Sigmoid colon (tissue), 7 donors: ENCODE data around the gene UBE2E2. TPM values are rescaled to one million over a fixed set of nuclear protein-coding genes. Genes with fewer than 3 reads are reported as not detected.
A peak's percentile ranks its signal among the peaks of the same experiment; 100 is the strongest.

Experiments used
- DNase-seq: peaks from one replicate; pipeline ENCODE4 v3.0.0-alpha.2; 2019
- H3K27ac ChIP-seq, 4 donors: fragments of 200-600 bp; sonication (generic); one replicate each; pipeline ENCODE4 v1.5.1; 2016 to 2019; ENCODE audit warnings: mild to moderate bottlenecking in 1 of 4
- H3K27me3 ChIP-seq, 3 donors: fragments of 200-600 bp; sonication (generic); one replicate each; pipeline ENCODE4 v1.5.1; 2019; ENCODE audit warnings: mild to moderate bottlenecking in 1 of 3
- H3K36me3 ChIP-seq, 4 donors: fragments of 200-600 bp; sonication (generic); one replicate each; pipeline ENCODE4 v1.5.1; 2016 to 2019
- H3K4me1 ChIP-seq, 4 donors: fragments of 200-600 bp; sonication (generic); one replicate each; pipeline ENCODE4 v1.5.1; 2017 to 2019
- H3K4me3 ChIP-seq, 4 donors: fragments of 200-600 bp; sonication (generic); one replicate each; pipeline ENCODE4 v1.5.1; 2017 to 2019; ENCODE audit warnings: mild to moderate bottlenecking in 2 of 4, moderate library complexity in 1 of 4
- H3K9me3 ChIP-seq, 4 donors: fragments of 200-600 bp in 3 of 4; sonication (generic) in 3 of 4; one replicate each; pipeline versions ENCODE4 v1.5.1 to v1.6.1; 2013 to 2019
- EP300 ChIP-seq, 4 donors: sonication (generic); formaldehyde crosslinking; IDR thresholded peaks; one replicate each; pipeline ENCODE4 v1.6.1; 2017; ENCODE audit warnings: antibody characterized with exemption in 4 of 4
- POLR2A ChIP-seq, 2 donors: fragments of 450-650 bp; IDR thresholded peaks; one replicate each; pipeline ENCODE4 v1.6.1; 2016; ENCODE audit warnings: antibody characterized with exemption in 2 of 2, mild to moderate bottlenecking in 2 of 2, moderate library complexity in 2 of 2
- POLR2AphosphoS5 ChIP-seq, 4 donors: sonication (generic); formaldehyde crosslinking; IDR thresholded peaks; one replicate each; pipeline ENCODE4 v1.6.1; 2017; ENCODE audit warnings: antibody characterized with exemption in 4 of 4
- WGBS, 2 donors: extraction: QIAGEN DNeasy Blood & Tissue Kit; methylation state at CpG; one replicate each; pipeline ENCODE4 v1.1.7; 2013; 5-methylcytosine and 5-hydroxymethylcytosine counted together
- intact Hi-C: fragments of 100-400 bp; cut with DNase I; formaldehyde crosslinking; loops from one replicate; pipeline ENCODE4 v1.15.1; 2023
- polyA plus RNA-seq, 3 donors: library from polyadenylated mRNA; stranded (reverse); fragments of 200-250 nt; gene quantifications; one replicate each; pipeline ENCODE4 v1.2.3, GENCODE V29; 2013
- total RNA-seq, 4 donors: library from RNA; depleted of rRNA; stranded (reverse); fragments of >200 nt; gene quantifications; one replicate each; pipeline ENCODE4 v1.1.0, GENCODE V29; 2016
- TF ChIP-seq, protein P1 (sequence below), 4 experiments: fragments of 450-650 bp in 3 of 4; fragments of 200-600 bp in 1 of 4; IDR thresholded peaks; one replicate each; pipeline ENCODE4 v1.5.1; 2016 to 2019; ENCODE audit warnings: antibody characterized with exemption in 4 of 4, mild to moderate bottlenecking in 3 of 4, moderate library complexity in 2 of 4
- donor health status: healthy with polysubstance abuse.
- donor health status: Bipolar disorder and iron deficiency.
- donor health status: healthy.

UBE2E2 gene
- total and polyA plus RNA-seq, 7 donors = 3.7 to 135 (median 34.6) TPM

DNA sequence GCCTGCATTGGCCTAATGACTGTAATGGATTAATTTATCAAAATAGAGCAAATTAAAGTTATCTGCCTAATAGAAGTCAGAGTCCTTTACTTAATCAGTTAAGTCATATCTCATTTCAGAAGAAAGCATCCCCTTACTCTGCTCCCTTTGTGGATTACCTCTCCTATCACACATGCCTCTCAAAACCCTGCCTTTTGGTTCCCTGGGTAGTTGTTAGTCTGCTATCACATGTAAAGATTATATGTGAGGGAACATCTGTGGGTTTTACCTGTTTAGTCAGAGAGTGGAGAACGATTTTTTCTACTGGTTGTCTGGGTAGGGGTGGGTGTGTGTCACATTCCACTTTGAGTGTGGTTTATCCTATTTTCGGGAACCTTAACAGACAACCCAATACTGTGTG, 16.4 kb downstream of the UBE2E2 start:
- H3K27me3 ChIP-seq = no peaks in the 10 kb centered on the region
- H3K36me3 ChIP-seq = no peaks in the 10 kb centered on the region
- peaks cover 0 to 52% (median 35%) of the 10 kb centered on the region in 4 donors for H3K4me1 ChIP-seq
- TF ChIP-seq POLR2A (IDR thresholded peaks at IDR 0.05) = no peak
- no peak for TF ChIP-seq POLR2AphosphoS5 (IDR thresholded peaks at IDR 0.05)
- TF ChIP-seq EP300 (IDR thresholded peaks at IDR 0.05) = no peak
- TF ChIP-seq, protein P1, sequence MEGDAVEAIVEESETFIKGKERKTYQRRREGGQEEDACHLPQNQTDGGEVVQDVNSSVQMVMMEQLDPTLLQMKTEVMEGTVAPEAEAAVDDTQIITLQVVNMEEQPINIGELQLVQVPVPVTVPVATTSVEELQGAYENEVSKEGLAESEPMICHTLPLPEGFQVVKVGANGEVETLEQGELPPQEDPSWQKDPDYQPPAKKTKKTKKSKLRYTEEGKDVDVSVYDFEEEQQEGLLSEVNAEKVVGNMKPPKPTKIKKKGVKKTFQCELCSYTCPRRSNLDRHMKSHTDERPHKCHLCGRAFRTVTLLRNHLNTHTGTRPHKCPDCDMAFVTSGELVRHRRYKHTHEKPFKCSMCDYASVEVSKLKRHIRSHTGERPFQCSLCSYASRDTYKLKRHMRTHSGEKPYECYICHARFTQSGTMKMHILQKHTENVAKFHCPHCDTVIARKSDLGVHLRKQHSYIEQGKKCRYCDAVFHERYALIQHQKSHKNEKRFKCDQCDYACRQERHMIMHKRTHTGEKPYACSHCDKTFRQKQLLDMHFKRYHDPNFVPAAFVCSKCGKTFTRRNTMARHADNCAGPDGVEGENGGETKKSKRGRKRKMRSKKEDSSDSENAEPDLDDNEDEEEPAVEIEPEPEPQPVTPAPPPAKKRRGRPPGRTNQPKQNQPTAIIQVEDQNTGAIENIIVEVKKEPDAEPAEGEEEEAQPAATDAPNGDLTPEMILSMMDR (IDR thresholded peaks at IDR 0.05) = no peak
- DNase-seq = no peak
- H3K4me3 ChIP-seq = no peak overlapping the region
- intact Hi-C loops = no loop called here
- no peaks in the 10 kb centered on the region for H3K9me3 ChIP-seq
- WGBS, 2 donors = 55 to 69% methylated on average over 2 of the region's 2 CpGs
- H3K27ac ChIP-seq = peak overlapping the region in 1 of 4 donors; percentile 14

DNA sequence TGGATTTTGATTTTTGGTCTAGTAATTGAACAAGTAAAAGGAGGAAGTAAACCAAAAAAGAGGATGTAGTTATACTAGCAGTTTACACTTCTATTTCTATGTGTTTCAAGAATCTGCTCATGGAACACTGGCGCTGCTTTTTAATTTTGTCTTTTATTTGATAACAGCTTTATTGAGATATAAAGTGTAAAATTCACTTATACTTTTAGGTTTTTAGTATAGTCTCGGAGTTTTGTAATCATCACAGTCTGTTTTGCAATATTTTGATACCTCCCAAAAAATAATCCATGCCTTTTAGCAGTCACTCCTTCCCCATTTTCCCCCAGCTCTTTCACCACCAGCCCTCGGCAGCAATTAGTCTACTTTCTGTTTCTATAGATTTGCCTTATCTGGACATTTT, 18.0 kb downstream of the UBE2E2 start:
- intact Hi-C loops = no loop called here
- Histone ChIP-seq H3K4me1 (peaks cover 0 to 47% (median 35%) of the 10 kb centered on the region in 4 donors), H3K27ac (no peak overlapping the region), H3K4me3 (peak overlapping the region in 1 of 4 donors; percentile 12), H3K36me3 (no peaks in the 10 kb centered on the region), H3K9me3 (no peaks in the 10 kb centered on the region), H3K27me3 (no peaks in the 10 kb centered on the region)
- no peak for DNase-seq
- TF ChIP-seq POLR2A (IDR thresholded peaks at IDR 0.05) (no peak), EP300 (IDR thresholded peaks at IDR 0.05) (no peak), POLR2AphosphoS5 (IDR thresholded peaks at IDR 0.05) (no peak)
- TF ChIP-seq, protein P1 (IDR thresholded peaks at IDR 0.05) = no peak
- WGBS, 2 donors = 65 to 82% methylated on average over 3 of the region's 3 CpGs

DNA sequence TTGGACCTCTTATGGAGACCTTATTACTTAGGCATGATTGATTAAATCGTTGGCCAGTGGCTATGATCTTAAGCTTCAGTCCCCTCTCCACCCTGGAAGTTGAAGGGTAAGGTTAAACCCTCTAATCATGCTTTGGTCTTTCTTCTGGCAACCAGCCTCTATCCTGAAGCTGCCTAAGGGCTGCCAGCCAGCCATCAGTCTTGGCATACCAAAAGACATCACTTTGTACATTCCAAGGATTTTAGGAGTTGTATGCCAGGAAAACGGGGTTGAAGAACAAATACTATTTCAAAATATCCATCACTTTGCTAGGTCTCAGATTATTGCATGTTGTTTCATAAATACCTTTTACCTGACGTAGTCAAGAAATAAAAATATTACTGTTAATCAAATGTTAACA, 28.9 kb downstream of the UBE2E2 start:
- Histone ChIP-seq H3K27ac (no peak overlapping the region), H3K4me3 (no peak overlapping the region), H3K36me3 (no peaks in the 10 kb centered on the region), H3K4me1 (peaks cover 0 to 26% (median 8%) of the 10 kb centered on the region in 4 donors), H3K9me3 (no peaks in the 10 kb centered on the region), H3K27me3 (no peaks in the 10 kb centered on the region)
- intact Hi-C loops = no loop called here
- TF ChIP-seq POLR2AphosphoS5 (IDR thresholded peaks at IDR 0.05) = no peak
- TF ChIP-seq, protein P1 (IDR thresholded peaks at IDR 0.05) = no peak
- no peak for TF ChIP-seq EP300 (IDR thresholded peaks at IDR 0.05)
- no peak for TF ChIP-seq POLR2A (IDR thresholded peaks at IDR 0.05)
- DNase-seq = no peak
- WGBS, 2 donors = 80 to 84% methylated on average over 3 of the region's 3 CpGs

DNA sequence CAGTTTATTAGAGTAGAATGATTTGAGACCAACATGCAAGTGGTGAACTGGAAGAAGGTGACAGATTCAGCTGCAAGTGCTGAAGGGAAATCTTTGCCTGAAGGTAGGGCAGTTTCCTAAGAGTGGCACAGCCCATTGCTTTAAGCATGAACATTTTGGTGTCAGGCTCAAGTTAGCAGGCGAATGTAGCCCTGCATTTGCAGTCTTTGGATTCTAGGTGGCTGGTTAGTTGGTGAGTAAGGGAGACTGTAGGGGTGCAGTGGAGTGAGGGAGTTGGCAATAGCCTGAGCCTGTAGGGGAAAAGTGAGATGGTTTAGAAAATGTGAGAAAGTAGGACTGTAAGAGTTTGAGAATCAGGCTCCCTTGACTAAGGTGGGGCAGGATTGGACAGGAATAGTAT, 29.7 kb downstream of the UBE2E2 start:
- 79 to 93% methylated on average over 1 of the region's 1 CpG for WGBS, 2 donors

More for the DNA sequence above, 29.7 kb downstream of the UBE2E2 start:
- intact Hi-C loops = no loop called here
- Histone ChIP-seq H3K36me3 (no peaks in the 10 kb centered on the region), H3K9me3 (no peaks in the 10 kb centered on the region), H3K4me1 (peaks cover 0 to 23% (median 8%) of the 10 kb centered on the region in 4 donors), H3K4me3 (no peak overlapping the region), H3K27me3 (no peaks in the 10 kb centered on the region), H3K27ac (no peak overlapping the region)
- DNase-seq = no peak
- TF ChIP-seq POLR2A (IDR thresholded peaks at IDR 0.05) (no peak), POLR2AphosphoS5 (IDR thresholded peaks at IDR 0.05) (no peak), EP300 (IDR thresholded peaks at IDR 0.05) (no peak)
- TF ChIP-seq, protein P1 (IDR thresholded peaks at IDR 0.05) = no peak
